IMR-90 (cell line): ENCODE data around the gene AGO1. TPM values are rescaled to one million over a fixed set of nuclear protein-coding genes. Genes with fewer than 3 reads are reported as not detected.

ENCODE experiments used
- ATAC-seq: fragments of 200-7000 bp; cut with Tn5 transposase; 2 replicates; pipeline ENCODE4 v1.9.1; 2020; ENCODE audit warnings: low read depth, mild to moderate bottlenecking, moderate library complexity
- BruUV-seq: library from RNA; stranded (reverse); fragments of 400-500 nt; replicated peaks from 2 replicates; lab custom pipeline; 2021; lab: Mats Ljungman, UMichigan
- CTCF ChIA-PET: fragments of 300-600 bp; formaldehyde crosslinking; extraction: SDS; loops from one replicate; lab custom pipeline; 2021; ENCODE audit warnings: antibody characterized with exemption; lab: Yijun Ruan, JAX
- POLR2A ChIA-PET: fragments of 300-600 bp; sonication (Branson Sonifier 250); formaldehyde crosslinking; loops from one replicate; lab custom pipeline; 2022; ENCODE audit warnings: antibody characterized with exemption; ENCODE audit not compliant: unreplicated experiment; lab: Charles Lee
- DNase-seq: peaks from one replicate; pipeline ENCODE4 v3.0.0; 2013
- H2AFZ ChIP-seq: replicated peaks from 2 replicates; pipeline ENCODE3; 2013; ENCODE audit warnings: low read length, mild to moderate bottlenecking; ENCODE audit not compliant: poor library complexity
- H2AK5ac ChIP-seq: 2 replicates; pipeline ENCODE4 v1.6.1; 2013; ENCODE audit warnings: low read depth, low read length, inconsistent platforms
- H2AK9ac ChIP-seq: replicated peaks from 2 replicates; pipeline ENCODE3; 2013; ENCODE audit warnings: mild to moderate bottlenecking, low read depth, low read length, moderate library complexity; ENCODE audit not compliant: poor library complexity
- H2BK120ac ChIP-seq: 2 replicates; pipeline ENCODE4 v1.6.1; 2013; ENCODE audit warnings: low read depth, low read length, inconsistent platforms
- H2BK15ac ChIP-seq: 3 replicates; pipeline ENCODE4 v1.6.1; 2013; ENCODE audit warnings: low read depth, low read length, inconsistent platforms
- H2BK20ac ChIP-seq: 2 replicates; pipeline ENCODE4 v1.6.1; 2013; ENCODE audit warnings: low read depth, mild to moderate bottlenecking, inconsistent platforms, low read length, moderate library complexity
- H2BK5ac ChIP-seq: 2 replicates; pipeline ENCODE4 v1.6.1; 2013; ENCODE audit warnings: mild to moderate bottlenecking, low read depth, low read length, inconsistent platforms; ENCODE audit not compliant: poor library complexity, severe bottlenecking
- H3K14ac ChIP-seq: replicated peaks from 2 replicates; pipeline ENCODE4 v1.6.1; 2013; ENCODE audit warnings: low read depth, low read length, inconsistent platforms
- H3K18ac ChIP-seq: 2 replicates; pipeline ENCODE4 v1.6.1; 2013; ENCODE audit warnings: low read depth, low read length, control low read depth
- H3K23ac ChIP-seq: 2 replicates; pipeline ENCODE4 v1.6.1; 2013; ENCODE audit warnings: low read depth, low read length, inconsistent platforms
- H3K27ac ChIP-seq: 2 replicates; pipeline ENCODE4 v1.5.1; 2013; ENCODE audit warnings: mild to moderate bottlenecking, control low read depth, low read length; ENCODE audit not compliant: insufficient read depth
- H3K27me3 ChIP-seq: 2 replicates; pipeline ENCODE4 v1.6.1; 2013; ENCODE audit warnings: low read length; ENCODE audit not compliant: control insufficient read depth, insufficient read depth
- H3K36me3 ChIP-seq: 2 replicates; pipeline ENCODE4 v1.6.1; 2013; ENCODE audit warnings: low read length, mixed read lengths; ENCODE audit not compliant: control insufficient read depth, insufficient read depth
- H3K4ac ChIP-seq: 2 replicates; pipeline ENCODE4 v1.6.1; 2013; ENCODE audit warnings: low read depth, low read length, inconsistent platforms
- H3K4me1 ChIP-seq: 2 replicates; pipeline ENCODE4 v1.6.1; 2013; ENCODE audit warnings: low read length, mixed read lengths; ENCODE audit not compliant: control insufficient read depth, insufficient read depth
- H3K4me2 ChIP-seq: 2 replicates; pipeline ENCODE4 v1.6.1; 2013; ENCODE audit warnings: low read depth, mild to moderate bottlenecking, control low read depth, low read length, moderate library complexity
- H3K4me3 ChIP-seq: 2 replicates; pipeline ENCODE4 v1.5.1; 2013; ENCODE audit warnings: low read depth, mild to moderate bottlenecking, control low read depth, low read length, moderate library complexity; ENCODE audit not compliant: insufficient read depth
- H3K56ac ChIP-seq: 2 replicates; pipeline ENCODE4 v1.6.1; 2013; ENCODE audit warnings: low read length, inconsistent platforms; ENCODE audit not compliant: insufficient read depth; ENCODE audit errors: extremely low read depth
- H3K79me1 ChIP-seq, 2 experiments: 2 replicates each; pipeline ENCODE4 v1.6.1; 2013; ENCODE audit warnings: low read length in 2 of 2, inconsistent platforms in 1 of 2, low read depth in 1 of 2
- H3K9ac ChIP-seq: 2 replicates; pipeline ENCODE4 v1.6.1; 2013; ENCODE audit warnings: low read depth, low read length, control low read depth
- H3K9me1 ChIP-seq: 2 replicates; pipeline ENCODE4 v1.6.1; 2013; ENCODE audit warnings: low read length, inconsistent platforms; ENCODE audit not compliant: insufficient read depth
- H3K9me3 ChIP-seq: 2 replicates; pipeline ENCODE4 v1.6.1; 2013; ENCODE audit warnings: low read length; ENCODE audit not compliant: control insufficient read depth, insufficient read depth
- H4K20me1 ChIP-seq: 2 replicates; pipeline ENCODE4 v1.6.1; 2013; ENCODE audit warnings: low read length, inconsistent platforms; ENCODE audit not compliant: insufficient read depth
- H4K5ac ChIP-seq: 2 replicates; pipeline ENCODE4 v1.6.1; 2013; ENCODE audit warnings: mild to moderate bottlenecking, low read depth, low read length, control low read depth
- H4K8ac ChIP-seq, 2 experiments: 2 replicates each; pipeline ENCODE4 v1.6.1; 2013; ENCODE audit warnings: low read depth in 2 of 2, low read length in 2 of 2, control low read depth in 1 of 2, inconsistent platforms in 1 of 2
- H4K91ac ChIP-seq: 2 replicates; pipeline ENCODE4 v1.6.1; 2013; ENCODE audit warnings: low read depth, low read length, inconsistent platforms; ENCODE audit not compliant: insufficient read depth
- CEBPB ChIP-seq: IDR thresholded peaks from 2 replicates; pipeline ENCODE4 v1.6.1; 2012; ENCODE audit warnings: low read depth, low read length, improper control_type of control experiment
- CHD1 ChIP-seq: IDR thresholded peaks from 2 replicates; pipeline ENCODE4 v1.6.1; 2012; ENCODE audit warnings: low read depth, low read length, improper control_type of control experiment
- CTCF ChIP-seq: conservative IDR thresholded peaks from 2 replicates; pipeline ENCODE4 v1.5.1; 2012; ENCODE audit warnings: mild to moderate bottlenecking, low read depth, low read length, improper control_type of control experiment
- MAFK ChIP-seq: IDR thresholded peaks from 2 replicates; pipeline ENCODE4 v1.6.1; 2012; ENCODE audit warnings: low read depth, low read length, improper control_type of control experiment
- SMC3 ChIP-seq: fragments of 150-350 bp; IDR thresholded peaks from 2 replicates; pipeline ENCODE4 v1.6.1; 2016; ENCODE audit warnings: low read depth, mild to moderate bottlenecking, antibody characterized with exemption, low read length, moderate library complexity
- WGBS, 2 experiments: methylation state at CpG; one replicate each; pipeline versions ENCODE4 v1.1.5 to v1.1.7; 2013; ENCODE audit warnings: missing lambda C conversion rate in 2 of 2; ENCODE audit not compliant: insufficient read length in 1 of 2; ENCODE audit errors: extremely low coverage in 2 of 2; 5-methylcytosine and 5-hydroxymethylcytosine counted together
- dilution Hi-C: fragments of 300-500 bp; cut with HindIII; formaldehyde crosslinking; loops from one replicate; pipeline ENCODE4 v1.14.3; 2018; ENCODE audit warnings: low sequenced_read_pairs; ENCODE audit not compliant: unreplicated experiment
- in situ Hi-C: fragments of 300-500 bp; cut with MboI; formaldehyde crosslinking; loops from 3 replicates; pipeline ENCODE4 v1.14.3; 2019; ENCODE audit warnings: low sequenced_read_pairs, inconsistent platforms, mixed read lengths
- intact Hi-C: fragments of 100-400 bp; cut with micrococcal nuclease; formaldehyde crosslinking; loops from 2 replicates; pipeline ENCODE4 v1.10.0; 2022
- polyA plus RNA-seq, 3 experiments: library from polyadenylated mRNA; depleted of rRNA; stranded (reverse); fragments of >200 nt; gene quantifications; 2 replicates each; pipeline ENCODE4 v1.2.3, GENCODE V29; 2012; ENCODE audit warnings: low replicate concordance in 1 of 3
- total RNA-seq: library from RNA; depleted of rRNA; stranded (reverse); fragments of >200 nt; gene quantifications from 2 replicates; pipeline ENCODE4 v1.2.3, GENCODE V29; 2012

Gene AGO1
- total and polyA plus RNA-seq, 2 of the 4 experiments (the other 2 are of a cell fraction), result 11.3 to 21.5 TPM

GRCh38 chr1:35883635-35884101 is 659 bp downstream of the AGO1 start:
- peak overlapping the region; percentile 30 for H3K27ac ChIP-seq
- H2BK120ac ChIP-seq, result no peak overlapping the region

More at GRCh38 chr1:35883635-35884101, 659 bp downstream of the AGO1 start:
- no TSS peak for BruUV-seq
- Histone ChIP-seq H3K14ac (peak overlapping the region; percentile 81), H3K79me1 (peaks cover 18 to 48% of the 10 kb centered on the region in 2 experiments), H2AK5ac (peak overlapping the region; percentile 83; the same call in 1 of the 2 replicates), H2BK20ac (no peak overlapping the region), H2AFZ (peak overlapping the region; percentile 98), H3K23ac (peak overlapping the region; percentile 86; the same call in 1 of the 2 replicates), H3K4me1 (peaks cover 14% of the 10 kb centered on the region), H2BK15ac (no peak overlapping the region), H4K8ac (peak overlapping the region; percentile 72 to 89; a peak in 2 of 4 replicates), H3K4me2 (peak overlapping the region; percentile 92), H3K18ac (peak overlapping the region; percentile 36; the same call in 1 of the 2 replicates), H3K36me3 (0 out of 2 replicates have a peak, but pooled peaks cover 1% of the 10 kb centered on the region), H4K5ac (peak overlapping the region; percentile 43), H2AK9ac (peak overlapping the region; percentile 93), H4K20me1 (peaks cover 31% of the 10 kb centered on the region), H3K4me3 (peak overlapping the region; percentile 96), H2BK5ac (no peak overlapping the region), H3K9me3 (no peaks in the 10 kb centered on the region), H3K9ac (peak overlapping the region; percentile 85), H3K4ac (peak overlapping the region; percentile 83; the same call in 1 of the 2 replicates), H3K27me3 (no peaks in the 10 kb centered on the region; the same call in 1 of the 2 replicates), H3K56ac (0 out of 2 replicates have a peak overlapping the region, but pooled peaks have one; percentile 81), H4K91ac (peak overlapping the region; percentile 59), H3K9me1 (peaks cover 15% of the 10 kb centered on the region)
- intact Hi-C loops (loop anchor here (1.0 kb wide), 1 partner anchor 205 kb away; the partner anchor contains the start of gene ADPRS), in situ Hi-C loops (no loop called here), dilution Hi-C loops (no loop called here)
- DNase-seq (peak; percentile 16), ATAC-seq (peak; percentile 42)
- CTCF ChIA-PET, result interaction anchor here (0.6 to 1.0 kb wide), 7 partner anchors 10 to 420 kb away, joined by 3 to 25 read pairs (median 4); no protein-coding TSS in a partner anchor
- WGBS, 2 experiments, result 0% methylated on average over 7 of the region's 29 CpGs; no CpG with 5 or more reads in 1 of the 2 experiments
- POLR2A ChIA-PET, result no interaction called here
- TF ChIP-seq SMC3 (no peak), CTCF (no peak), CEBPB (no peak), MAFK (no peak), CHD1 (no peak)
